Measurements from ENCODE around the gene PIEZO2.
"Not testable (repeated sequence)": the region's sequence is repeated elsewhere in the genome, so short reads cannot be mapped to it uniquely, and the experiment has no call there.

The PIEZO2 gene

DNA sequence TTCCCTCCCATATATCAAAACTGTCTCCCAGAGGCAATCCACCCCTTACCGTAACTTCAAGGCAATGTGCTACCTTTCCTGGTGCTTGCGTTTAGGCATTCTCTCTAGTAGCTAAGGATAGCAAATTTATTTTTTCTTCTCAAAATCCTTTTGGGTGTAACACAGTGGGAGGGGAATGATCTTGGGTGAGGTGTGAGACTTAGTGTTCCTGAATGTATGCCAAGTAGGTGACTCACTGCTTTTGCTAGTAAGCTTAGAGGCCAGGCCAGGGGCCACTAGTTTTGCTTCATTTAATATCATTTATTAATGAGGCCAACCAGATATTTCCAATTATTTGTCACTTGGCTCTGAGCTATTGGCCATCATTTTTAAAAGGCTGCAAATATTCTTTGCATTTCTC, 488.1 kb downstream of the PIEZO2 start:
- DNase-seq = no peak
- H3K27ac Mint-ChIP-seq = no peak overlapping the region
- peaks cover 1% of the 10 kb centered on the region for H3K9me3 Mint-ChIP-seq
- TF ChIP-seq, protein P1, sequence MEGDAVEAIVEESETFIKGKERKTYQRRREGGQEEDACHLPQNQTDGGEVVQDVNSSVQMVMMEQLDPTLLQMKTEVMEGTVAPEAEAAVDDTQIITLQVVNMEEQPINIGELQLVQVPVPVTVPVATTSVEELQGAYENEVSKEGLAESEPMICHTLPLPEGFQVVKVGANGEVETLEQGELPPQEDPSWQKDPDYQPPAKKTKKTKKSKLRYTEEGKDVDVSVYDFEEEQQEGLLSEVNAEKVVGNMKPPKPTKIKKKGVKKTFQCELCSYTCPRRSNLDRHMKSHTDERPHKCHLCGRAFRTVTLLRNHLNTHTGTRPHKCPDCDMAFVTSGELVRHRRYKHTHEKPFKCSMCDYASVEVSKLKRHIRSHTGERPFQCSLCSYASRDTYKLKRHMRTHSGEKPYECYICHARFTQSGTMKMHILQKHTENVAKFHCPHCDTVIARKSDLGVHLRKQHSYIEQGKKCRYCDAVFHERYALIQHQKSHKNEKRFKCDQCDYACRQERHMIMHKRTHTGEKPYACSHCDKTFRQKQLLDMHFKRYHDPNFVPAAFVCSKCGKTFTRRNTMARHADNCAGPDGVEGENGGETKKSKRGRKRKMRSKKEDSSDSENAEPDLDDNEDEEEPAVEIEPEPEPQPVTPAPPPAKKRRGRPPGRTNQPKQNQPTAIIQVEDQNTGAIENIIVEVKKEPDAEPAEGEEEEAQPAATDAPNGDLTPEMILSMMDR (IDR thresholded peaks at IDR 0.05) = no peak
- no peaks in the 10 kb centered on the region for H3K27me3 Mint-ChIP-seq (ENCODE audit: low read depth, poor library complexity)
- peaks cover 32% of the 10 kb centered on the region for H3K4me1 Mint-ChIP-seq
- no peak overlapping the region for H3K4me3 Mint-ChIP-seq
- H3K36me3 Mint-ChIP-seq (ENCODE audit: low read depth) = no peaks in the 10 kb centered on the region

DNA sequence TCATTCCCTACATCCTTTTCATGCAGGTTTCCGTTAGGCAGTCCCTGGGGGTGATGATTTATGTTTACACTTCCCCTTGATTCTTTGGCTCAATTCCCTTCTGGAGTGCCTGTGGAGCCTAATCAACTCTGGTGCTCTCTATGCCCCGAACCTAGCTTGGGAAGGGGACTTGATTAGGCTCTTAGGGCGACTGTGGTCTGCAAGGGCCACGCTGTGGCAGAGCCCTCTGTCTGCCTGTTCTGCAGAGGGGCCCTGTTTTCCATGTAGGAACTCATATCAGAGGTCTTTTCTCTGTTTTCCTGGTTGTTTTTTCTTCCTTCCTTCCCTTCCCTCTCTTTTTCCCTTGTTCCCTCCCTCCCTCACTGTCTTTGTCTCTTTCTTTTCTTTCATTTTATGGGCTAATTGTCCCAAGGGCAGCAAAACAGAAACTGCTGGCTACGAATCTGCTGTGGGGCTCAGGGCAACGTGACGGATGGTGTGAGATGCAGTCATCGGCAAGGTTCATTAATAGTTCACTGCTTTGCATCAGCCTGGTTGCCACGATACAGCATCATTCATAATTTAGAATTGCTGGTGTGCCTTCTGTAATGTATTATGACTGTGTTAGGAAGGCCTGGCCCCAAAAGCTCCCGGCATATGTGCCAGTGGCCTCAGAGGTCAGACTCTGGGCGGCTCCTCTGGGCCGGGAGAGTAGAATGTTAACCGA, 489.0 kb downstream of the PIEZO2 start:
- TF ChIP-seq, protein P1 (IDR thresholded peaks at IDR 0.05) = no peak
- peak overlapping the region; percentile 12 for H3K27ac Mint-ChIP-seq
- H3K36me3 Mint-ChIP-seq (ENCODE audit: low read depth) = no peaks in the 10 kb centered on the region

GRCh38 chr18:10659594-10659993, 489.8 kb downstream of the PIEZO2 start:
- Mint-ChIP-seq H3K4me1 (peaks cover 32% of the 10 kb centered on the region), H3K36me3 (ENCODE audit: low read depth) (no peaks in the 10 kb centered on the region), H3K4me3 (no peak overlapping the region), H3K9me3 (peaks cover 5% of the 10 kb centered on the region), H3K27ac (no peak overlapping the region), H3K27me3 (ENCODE audit: low read depth, poor library complexity) (no peaks in the 10 kb centered on the region)
- DNase-seq = no peak
- TF ChIP-seq, protein P1 (IDR thresholded peaks at IDR 0.05) = no peak

More for the DNA sequence above, 489.0 kb downstream of the PIEZO2 start:
- Mint-ChIP-seq H3K9me3 (peaks cover 5% of the 10 kb centered on the region), H3K4me3 (no peak overlapping the region), H3K4me1 (peaks cover 32% of the 10 kb centered on the region), H3K27me3 (ENCODE audit: low read depth, poor library complexity) (no peaks in the 10 kb centered on the region)
- no peak for DNase-seq

- no peak for DNase-seq
- Mint-ChIP-seq H3K27ac (no peak overlapping the region), H3K9me3 (peaks cover 8% of the 10 kb centered on the region), H3K27me3 (ENCODE audit: low read depth, poor library complexity) (peaks cover under 1% of the 10 kb centered on the region), H3K4me3 (no peak overlapping the region), H3K4me1 (peaks cover 32% of the 10 kb centered on the region), H3K36me3 (ENCODE audit: low read depth) (no peaks in the 10 kb centered on the region)
- TF ChIP-seq, protein P1 (IDR thresholded peaks at IDR 0.05) = no peak
These were observed 490.4 kb downstream of the PIEZO2 start for GRCh38 chr18:10659000-10659399.

DNA sequence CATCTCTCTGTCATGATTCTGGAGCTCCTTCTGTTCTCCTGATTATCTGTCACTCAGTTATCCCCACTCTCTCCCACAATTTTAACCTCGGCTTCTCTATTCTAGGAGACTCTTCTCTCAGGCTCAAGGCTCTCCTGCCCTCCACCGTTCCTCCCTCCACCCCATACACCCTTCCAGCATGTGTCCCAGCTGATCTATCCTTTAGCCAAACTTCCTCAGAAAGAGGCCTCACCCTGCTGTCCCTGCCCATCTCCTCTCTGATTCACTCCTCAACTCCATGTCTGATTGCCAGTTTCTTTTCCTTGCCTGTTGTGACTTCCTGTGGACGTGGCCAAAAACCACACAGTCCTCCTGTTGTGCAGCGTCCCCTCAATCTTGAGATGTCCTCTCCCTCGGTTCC, 505.4 kb downstream of the PIEZO2 start:
- H3K27ac Mint-ChIP-seq; H3K27me3 Mint-ChIP-seq (ENCODE audit: low read depth, poor library complexity); H3K36me3 Mint-ChIP-seq (ENCODE audit: low read depth); DNase-seq; H3K4me3 Mint-ChIP-seq; H3K4me1 Mint-ChIP-seq; H3K9me3 Mint-ChIP-seq: not testable (repeated sequence)

GRCh38 chr18:10642915-10643524, 506.3 kb downstream of the PIEZO2 start:
- H3K27ac Mint-ChIP-seq; H3K36me3 Mint-ChIP-seq (ENCODE audit: low read depth); DNase-seq; H3K4me3 Mint-ChIP-seq; H3K4me1 Mint-ChIP-seq; H3K9me3 Mint-ChIP-seq; H3K27me3 Mint-ChIP-seq (ENCODE audit: low read depth, poor library complexity): not testable (repeated sequence)

GRCh38 chr18:10638539-10638885, 510.9 kb downstream of the PIEZO2 start:
- not testable (repeated sequence) for H3K36me3 Mint-ChIP-seq (ENCODE audit: low read depth); H3K27me3 Mint-ChIP-seq (ENCODE audit: low read depth, poor library complexity); H3K9me3 Mint-ChIP-seq; H3K4me3 Mint-ChIP-seq; H3K27ac Mint-ChIP-seq; DNase-seq
- peaks cover 13% of the 10 kb centered on the region for H3K4me1 Mint-ChIP-seq

- H3K4me1 Mint-ChIP-seq = peaks cover 13% of the 10 kb centered on the region
- H3K4me3 Mint-ChIP-seq; H3K36me3 Mint-ChIP-seq (ENCODE audit: low read depth); DNase-seq; H3K27me3 Mint-ChIP-seq (ENCODE audit: low read depth, poor library complexity); H3K9me3 Mint-ChIP-seq; H3K27ac Mint-ChIP-seq: not testable (repeated sequence)
These were observed 511.4 kb downstream of the PIEZO2 start for GRCh38 chr18:10637858-10638538.

DNA sequence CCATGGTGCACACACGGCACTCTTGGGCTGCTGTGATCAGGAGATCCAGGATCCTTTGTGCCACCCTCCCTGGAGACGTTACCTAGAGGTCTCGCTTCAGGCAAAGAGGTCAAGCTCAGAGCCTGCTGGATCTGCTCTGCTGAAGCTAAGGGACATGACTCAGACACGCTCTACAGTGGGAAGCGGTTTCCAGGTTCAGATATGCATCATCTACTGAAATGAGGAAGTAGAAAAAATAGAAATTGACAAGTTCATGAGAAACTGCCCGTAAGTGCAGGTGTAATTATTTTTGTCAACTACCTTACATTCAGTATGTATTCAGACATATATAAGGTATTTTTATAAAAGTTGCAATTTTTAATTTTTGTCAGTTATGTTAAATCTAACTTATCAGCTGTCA, 520.3 kb downstream of the PIEZO2 start:
- H3K4me3 Mint-ChIP-seq; DNase-seq; H3K4me1 Mint-ChIP-seq; H3K9me3 Mint-ChIP-seq; H3K27ac Mint-ChIP-seq; H3K36me3 Mint-ChIP-seq (ENCODE audit: low read depth): not testable (repeated sequence)
- H3K27me3 Mint-ChIP-seq (ENCODE audit: low read depth, poor library complexity) = peaks cover 16% of the 10 kb centered on the region

- H3K27me3 Mint-ChIP-seq (ENCODE audit: low read depth, poor library complexity); H3K4me3 Mint-ChIP-seq; DNase-seq; H3K36me3 Mint-ChIP-seq (ENCODE audit: low read depth); H3K4me1 Mint-ChIP-seq; H3K27ac Mint-ChIP-seq; H3K9me3 Mint-ChIP-seq: not testable (repeated sequence)
These were observed 522.7 kb downstream of the PIEZO2 start for GRCh38 chr18:10626606-10627213.

Data from nephron progenitor cell (in vitro differentiated cells).